NCI-H446 (cell line): ENCODE results near the gene CHRM1.

Source experiments
- DNase-seq, 2 experiments: peaks; one replicate each; lab custom pipeline; 2025; lab: John Stamatoyannopoulos, UW

The CHRM1 gene

GRCh38 chr11:62925745-62926679, 4.8 kb upstream of the CHRM1 start:
- DNase-seq: no peak

- no peak for DNase-seq
These were observed 4.1 kb upstream of the CHRM1 start for GRCh38 chr11:62925308-62925707.

GRCh38 chr11:62923601-62924411, 2.6 kb upstream of the CHRM1 start:
- DNase-seq: no peak

GRCh38 chr11:62922653-62923431, 1.7 kb upstream of the CHRM1 start:
- no peak for DNase-seq

- no peak for DNase-seq
These were observed 1.0 kb upstream of the CHRM1 start for GRCh38 chr11:62922189-62922589.

- DNase-seq: peak in 1 of 2 experiments; percentile 25
These were observed 518 bp upstream of the CHRM1 start for GRCh38 chr11:62921573-62922188.

GRCh38 chr11:62919898-62920640, 1.1 kb downstream of the CHRM1 start:
- no peak for DNase-seq

- DNase-seq: no peak
These were observed 1.7 kb downstream of the CHRM1 start for GRCh38 chr11:62919476-62919875.

- no peak for DNase-seq
These were observed 2.6 kb downstream of the CHRM1 start for GRCh38 chr11:62918531-62918930.

- DNase-seq: no peak
These were observed 3.2 kb downstream of the CHRM1 start for GRCh38 chr11:62917906-62918502.

- DNase-seq: no peak
These were observed 6.7 kb downstream of the CHRM1 start for GRCh38 chr11:62914416-62914815.

GRCh38 chr11:62912268-62912667, 8.9 kb downstream of the CHRM1 start:
- DNase-seq: no peak

- DNase-seq: no peak
These were observed 9.7 kb downstream of the CHRM1 start for GRCh38 chr11:62911137-62912130.

GRCh38 chr11:62910141-62910882, 10.9 kb downstream of the CHRM1 start:
- DNase-seq: no peak

- peak in 1 of 2 experiments; percentile 54 for DNase-seq
These were observed 11.9 kb downstream of the CHRM1 start for GRCh38 chr11:62909107-62909894.

GRCh38 chr11:62908468-62909072, 12.6 kb downstream of the CHRM1 start:
- no peak for DNase-seq

GRCh38 chr11:62905927-62906531, 15.1 kb downstream of the CHRM1 start:
- DNase-seq: peak; percentile 71 to 84
